B cell (primary cell): ENCODE results near the gene ETS1. TPM values are rescaled to one million over a fixed set of nuclear protein-coding genes. Genes with fewer than 3 reads are reported as not detected.

Experiments
- ATAC-seq: fragments of 200-7000 bp; cut with Tn5 transposase; one replicate; pipeline ENCODE4 v1.10.0; 2021; ENCODE audit warnings: low read depth, mild to moderate bottlenecking, moderate number of reproducible peaks, moderate library complexity
- CTCF ChIA-PET: fragments of 350-600 bp; sonication (Branson Sonifier 250); formaldehyde crosslinking; loops from one replicate; lab custom pipeline; 2021; ENCODE audit warnings: antibody characterized with exemption, inconsistent platforms; lab: Charles Lee
- POLR2A ChIA-PET: fragments of 350-600 bp; sonication (Branson Sonifier 250); formaldehyde crosslinking; loops from one replicate; lab custom pipeline; 2021; ENCODE audit warnings: antibody characterized with exemption; lab: Charles Lee
- DNase-seq: peaks from one replicate; pipeline ENCODE4 v3.0.0; 2013
- H2AFZ ChIP-seq: 2 replicates; pipeline ENCODE4 v1.6.1; 2012; ENCODE audit warnings: mild to moderate bottlenecking, low read depth, low read length; ENCODE audit not compliant: insufficient read depth, poor library complexity, severe bottlenecking
- H3K27ac ChIP-seq, 2 donors: 1 replicate in 1 of 2; 2 replicates in 1 of 2; pipeline ENCODE4 v1.5.1; 2012 to 2013; ENCODE audit warnings: low read length in 2 of 2, mild to moderate bottlenecking in 2 of 2, moderate library complexity in 1 of 2
- H3K27me3 ChIP-seq, 4 experiments: fragments of 200-600 bp in 1 of 4; sonication (generic) in 1 of 4; replicated peaks in 1 of 4; 1 replicate in 2 of 4; 2 replicates in 2 of 4; pipeline versions ENCODE4 v1.6.1 to v1.7.0; 2013 to 2016; ENCODE audit warnings: low read length in 3 of 4, mild to moderate bottlenecking in 2 of 4, mixed read lengths in 1 of 4, moderate library complexity in 1 of 4; ENCODE audit not compliant: insufficient read depth in 4 of 4, control insufficient read depth in 3 of 4; ENCODE audit errors: control extremely low read depth in 1 of 4
- H3K36me3 ChIP-seq, 2 experiments: replicated peaks in 1 of 2; 1 replicate in 1 of 2; 2 replicates in 1 of 2; pipeline versions ENCODE4 v1.6.1 to v1.7.1; 2013; ENCODE audit warnings: low read length in 1 of 2; ENCODE audit not compliant: insufficient read depth in 2 of 2, control insufficient read depth in 1 of 2; ENCODE audit errors: control extremely low read depth in 1 of 2, extremely low read depth in 1 of 2
- H3K4me1 ChIP-seq, 2 donors: fragments of 200-600 bp in 1 of 2; sonication (generic) in 1 of 2; 1 replicate in 1 of 2; 2 replicates in 1 of 2; pipeline versions ENCODE4 v1.5.1 to v1.6.1; 2013 to 2017; ENCODE audit warnings: low read length in 2 of 2; ENCODE audit not compliant: control insufficient read depth in 2 of 2, insufficient read depth in 2 of 2
- H3K4me2 ChIP-seq: replicated peaks from 2 replicates; pipeline ENCODE3; 2012; ENCODE audit warnings: mild to moderate bottlenecking, low read depth, low read length; ENCODE audit not compliant: poor library complexity, severe bottlenecking
- H3K4me3 ChIP-seq, 5 experiments: fragments of 200-600 bp in 1 of 5; sonication (generic) in 1 of 5; 1 replicate in 3 of 5; 2 replicates in 2 of 5; pipeline versions ENCODE4 v1.5.1 to v1.7.0; 2011 to 2016; ENCODE audit warnings: low read length in 4 of 5, mild to moderate bottlenecking in 4 of 5, low read depth in 2 of 5, control low read depth in 1 of 5, moderate library complexity in 1 of 5; ENCODE audit not compliant: insufficient read depth in 1 of 5; ENCODE audit errors: control extremely low read depth in 1 of 5, extremely low read depth in 1 of 5
- H3K79me2 ChIP-seq: fragments of 200-600 bp; sonication (generic); one replicate; pipeline ENCODE4 v1.6.0; 2016; ENCODE audit warnings: low read length; ENCODE audit not compliant: control insufficient read depth, insufficient read depth
- H3K9ac ChIP-seq: fragments of 200-600 bp; sonication (generic); 2 replicates; pipeline ENCODE4 v1.6.1; 2017; ENCODE audit warnings: mild to moderate bottlenecking, low read length, moderate library complexity
- H3K9me3 ChIP-seq, 3 donors: one replicate each; pipeline versions ENCODE4 v1.6.1 to v1.7.1; 2013; ENCODE audit warnings: low read length in 2 of 3; ENCODE audit not compliant: control insufficient read depth in 2 of 3, insufficient read depth in 1 of 3; ENCODE audit errors: control extremely low read depth in 1 of 3
- H4K20me1 ChIP-seq: 2 replicates; pipeline ENCODE4 v1.6.0; 2012; ENCODE audit warnings: mild to moderate bottlenecking, low read length; ENCODE audit not compliant: insufficient read depth, control insufficient read depth, poor library complexity, severe bottlenecking
- H3K27ac Mint-ChIP-seq: one replicate; pipeline ENCODE4 v1.8.0; 2021; ENCODE audit warnings: mixed read lengths
- H3K27me3 Mint-ChIP-seq: one replicate; pipeline ENCODE4 v1.8.0; 2021; ENCODE audit warnings: mixed read lengths
- H3K4me1 Mint-ChIP-seq: one replicate; pipeline ENCODE4 v1.8.0; 2021; ENCODE audit warnings: mixed read lengths
- H3K4me3 Mint-ChIP-seq: one replicate; pipeline ENCODE4 v1.8.0; 2021; ENCODE audit warnings: mixed read lengths
- H3K9me3 Mint-ChIP-seq: one replicate; pipeline ENCODE4 v1.8.0; 2022; ENCODE audit warnings: mixed read lengths; ENCODE audit not compliant: insufficient read depth
- CTCF ChIP-seq: fragments of 200-600 bp; IDR thresholded peaks from one replicate; pipeline ENCODE4 v1.8.0; 2022; ENCODE audit warnings: antibody characterized with exemption, mild to moderate bottlenecking
- EZH2 ChIP-seq: IDR thresholded peaks from 2 replicates; pipeline ENCODE4 v1.6.1; 2012; ENCODE audit warnings: borderline replicate concordance, low read depth, mild to moderate bottlenecking, moderate library complexity, low read length; ENCODE audit not compliant: insufficient read depth, poor library complexity, severe bottlenecking
- WGBS: methylation state at CpG from one replicate; pipeline ENCODE4 v1.1.5; 2013; ENCODE audit warnings: missing lambda C conversion rate; ENCODE audit not compliant: insufficient coverage; 5-methylcytosine and 5-hydroxymethylcytosine counted together
- intact Hi-C: fragments of 100-400 bp; cut with micrococcal nuclease; formaldehyde crosslinking; loops from one replicate; pipeline ENCODE4 v1.10.0; 2022
- polyA plus RNA-seq: library from polyadenylated mRNA; depleted of rRNA; stranded (reverse); fragments of >200 nt; gene quantifications from 2 replicates; pipeline ENCODE4 v1.2.3, GENCODE V29; 2012
- total RNA-seq, 2 donors: library from RNA; stranded (reverse); fragments of 120-200 nt in 1 of 2; gene quantifications; 1 replicate in 1 of 2; 2 replicates in 1 of 2; pipeline versions ENCODE4 v1.2.3 to v1.2.4, GENCODE V29; 2013 to 2022

The ETS1 gene
- total and polyA plus RNA-seq, 2 donors (not counting 1 experiment from before 2014, with no cell fraction given), result 115 to 271 TPM

GRCh38 chr11:128411812-128412211 is 175.5 kb downstream of the ETS1 start:
- DNase-seq, result no peak
- no peaks in the 10 kb centered on the region for H4K20me1 ChIP-seq
- ChIA-PET POLR2A (no interaction called here), CTCF (interaction anchor here (0.7 kb wide), 1 partner anchor 108 kb away, joined by 3 read pairs; no protein-coding TSS in a partner anchor)
- H2AFZ ChIP-seq, result peak overlapping the region; percentile 20
- Mint-ChIP-seq H3K27me3 (no peaks in the 10 kb centered on the region), H3K27ac (no peak overlapping the region), H3K9me3 (no peaks in the 10 kb centered on the region), H3K4me1 (peaks cover 19% of the 10 kb centered on the region), H3K4me3 (no peak overlapping the region)
- H3K36me3 ChIP-seq, result no peaks in the 10 kb centered on the region
- no peak overlapping the region for H3K9ac ChIP-seq
- H3K27ac ChIP-seq, result no peak overlapping the region
- no peak overlapping the region for H3K4me2 ChIP-seq
- TF ChIP-seq EZH2 (no peak), CTCF (no peak)
- intact Hi-C loops, result no loop called here
- ATAC-seq, result no peak
- no peaks in the 10 kb centered on the region for H3K27me3 ChIP-seq
- no CpG with 5 or more reads among the region's 5 CpGs for WGBS
- no peaks in the 10 kb centered on the region for H3K9me3 ChIP-seq
- H3K4me3 ChIP-seq, result no peak overlapping the region
- no peaks in the 10 kb centered on the region for H3K79me2 ChIP-seq
- H3K4me1 ChIP-seq, result peaks cover 8 to 9% of the 10 kb centered on the region in 2 donors

- ChIA-PET CTCF (interaction anchor here (0.7 to 1.4 kb wide), 2 partner anchors 122 to 193 kb away, joined by 3 to 4 read pairs; no protein-coding TSS in a partner anchor), POLR2A (no interaction called here)
- no peak overlapping the region for H2AFZ ChIP-seq
- no peaks in the 10 kb centered on the region for H3K27me3 Mint-ChIP-seq
- H3K27ac Mint-ChIP-seq, result no peak overlapping the region
- no peaks in the 10 kb centered on the region for H4K20me1 ChIP-seq
- no peak overlapping the region for H3K4me3 ChIP-seq
- ATAC-seq, result no peak
- H3K27ac ChIP-seq, result no peak overlapping the region
- H3K4me1 Mint-ChIP-seq, result peaks cover 19% of the 10 kb centered on the region
- H3K9me3 ChIP-seq, result no peaks in the 10 kb centered on the region
- no peak overlapping the region for H3K4me2 ChIP-seq
- no peak for DNase-seq
- no peaks in the 10 kb centered on the region for H3K9me3 Mint-ChIP-seq
- H3K79me2 ChIP-seq, result no peaks in the 10 kb centered on the region
- no peaks in the 10 kb centered on the region for H3K27me3 ChIP-seq
- no peaks in the 10 kb centered on the region for H3K36me3 ChIP-seq
- TF ChIP-seq CTCF (no peak), EZH2 (no peak)
- peaks cover 8 to 9% of the 10 kb centered on the region in 2 donors for H3K4me1 ChIP-seq
- no peak overlapping the region for H3K9ac ChIP-seq
- no peak overlapping the region for H3K4me3 Mint-ChIP-seq
- intact Hi-C loops, result no loop called here
Observed at GRCh38 chr11:128411150-128411549, 176.2 kb downstream of the ETS1 start.
